SU-DHL-6 (cell line): Measurements from ENCODE around the gene VGLL3.

Experiments used
- H2AFZ ChIP-seq: fragments of 200-600 bp; sonication (generic); 2 replicates; pipeline ENCODE4 v1.6.1; 2014; ENCODE audit warnings: low read depth, mild to moderate bottlenecking, moderate library complexity, mixed read lengths, antibody characterized with exemption, low read length; ENCODE audit not compliant: severe bottlenecking
- H3F3A ChIP-seq: fragments of 200-600 bp; shearing (Covaris generic); 2 replicates; pipeline ENCODE4 v1.6.0; 2016; ENCODE audit warnings: antibody characterized with exemption, mild to moderate bottlenecking; ENCODE audit not compliant: insufficient read depth
- H3K27ac ChIP-seq: fragments of 200-600 bp; sonication (generic); 2 replicates; pipeline ENCODE4 v1.5.1; 2016; ENCODE audit warnings: low read depth, mild to moderate bottlenecking, low read length, moderate library complexity, mixed read lengths
- H3K27me3 ChIP-seq: fragments of 200-600 bp; sonication (generic), shearing (Covaris generic); 2 replicates; pipeline ENCODE4 v1.6.0; 2014; ENCODE audit warnings: mild to moderate bottlenecking, low read length
- H3K36me3 ChIP-seq: fragments of 200-600 bp; sonication (generic); 2 replicates; pipeline ENCODE4 v1.6.1; 2014; ENCODE audit warnings: mild to moderate bottlenecking, low read length, mixed read lengths
- H3K4me2 ChIP-seq: fragments of 300-600, 200-600 bp; shearing (Covaris generic), sonication (generic); 2 replicates; pipeline ENCODE4 v1.6.0; 2014; ENCODE audit warnings: low read length, low read depth, mild to moderate bottlenecking; ENCODE audit not compliant: poor library complexity, severe bottlenecking
- H3K4me3 ChIP-seq: fragments of 200-600 bp; sonication (generic); 2 replicates; pipeline ENCODE4 v1.5.1; 2014; ENCODE audit warnings: antibody characterized with exemption, low read length, mild to moderate bottlenecking, mixed read lengths; ENCODE audit not compliant: insufficient read depth, poor library complexity, severe bottlenecking
- H3K79me2 ChIP-seq: fragments of 200-600 bp; sonication (generic); 2 replicates; pipeline ENCODE4 v1.6.1; 2014; ENCODE audit warnings: mild to moderate bottlenecking, low read length, moderate library complexity; ENCODE audit not compliant: insufficient read depth
- H3K9ac ChIP-seq: fragments of 200-600 bp; sonication (generic); 2 replicates; pipeline ENCODE4 v1.7.0; 2014; ENCODE audit warnings: mild to moderate bottlenecking, low read length
- H3K9me2 ChIP-seq: fragments of 200-600 bp; sonication (generic); replicated peaks from 2 replicates; pipeline ENCODE4 v1.6.1; 2014; ENCODE audit warnings: low read length; ENCODE audit not compliant: insufficient read depth
- H3K9me3 ChIP-seq: fragments of 200-600 bp; sonication (generic); 2 replicates; pipeline ENCODE4 v1.6.1; 2014; ENCODE audit warnings: low read length, mixed read lengths; ENCODE audit not compliant: insufficient read depth
- H4K20me1 ChIP-seq: fragments of 200-600 bp; sonication (generic); 2 replicates; pipeline ENCODE4 v1.6.1; 2014; ENCODE audit warnings: low read depth, mild to moderate bottlenecking, antibody characterized with exemption, low read length, moderate library complexity, mixed read lengths
- CTCF ChIP-seq: fragments of 200-600 bp; sonication (generic); IDR thresholded peaks from one replicate; pipeline ENCODE4 v1.5.1; 2017; ENCODE audit warnings: antibody characterized with exemption, mild to moderate bottlenecking, low read length, moderate library complexity; ENCODE audit not compliant: insufficient read depth, poor library complexity, severe bottlenecking
- EZH2phosphoT487 ChIP-seq: fragments of 200-600 bp; sonication (generic), shearing (Covaris generic); conservative IDR thresholded peaks from 2 replicates; pipeline ENCODE4 v1.6.1; 2018; ENCODE audit warnings: mild to moderate bottlenecking, antibody characterized with exemption, low read length, moderate library complexity, mixed read lengths

The VGLL3 gene

GRCh38 chr3:86986671-86987420 is 4.1 kb downstream of the VGLL3 start:
- Histone ChIP-seq H2AFZ (no peak overlapping the region), H3K27me3 (no peaks in the 10 kb centered on the region), H3F3A (no peaks in the 10 kb centered on the region), H3K36me3 (no peaks in the 10 kb centered on the region), H3K4me2 (no peak overlapping the region), H3K4me3 (no peak overlapping the region), H3K79me2 (no peaks in the 10 kb centered on the region), H3K9ac (no peak overlapping the region), H4K20me1 (no peaks in the 10 kb centered on the region), H3K9me2 (no peaks in the 10 kb centered on the region), H3K27ac (no peak overlapping the region), H3K9me3 (no peaks in the 10 kb centered on the region)
- no peak for TF ChIP-seq EZH2phosphoT487
- no peak for TF ChIP-seq CTCF

- Histone ChIP-seq H3F3A (no peaks in the 10 kb centered on the region), H3K79me2 (no peaks in the 10 kb centered on the region), H3K27me3 (no peaks in the 10 kb centered on the region), H3K27ac (no peak overlapping the region), H3K4me2 (no peak overlapping the region), H3K4me3 (no peak overlapping the region), H4K20me1 (no peaks in the 10 kb centered on the region), H3K9me2 (no peaks in the 10 kb centered on the region), H3K36me3 (no peaks in the 10 kb centered on the region), H3K9me3 (no peaks in the 10 kb centered on the region), H2AFZ (no peak overlapping the region), H3K9ac (no peak overlapping the region)
- TF ChIP-seq CTCF (no peak), EZH2phosphoT487 (no peak)
Measured at GRCh38 chr3:86985181-86985826, 5.6 kb downstream of the VGLL3 start.

GRCh38 chr3:86984271-86984670 is 6.7 kb downstream of the VGLL3 start:
- TF ChIP-seq CTCF (no peak), EZH2phosphoT487 (no peak)
- Histone ChIP-seq H3K9me2 (no peaks in the 10 kb centered on the region), H3K4me2 (no peak overlapping the region), H3K9me3 (no peaks in the 10 kb centered on the region), H3K36me3 (no peaks in the 10 kb centered on the region), H2AFZ (no peak overlapping the region), H3F3A (no peaks in the 10 kb centered on the region), H4K20me1 (no peaks in the 10 kb centered on the region), H3K4me3 (no peak overlapping the region), H3K9ac (no peak overlapping the region), H3K27me3 (no peaks in the 10 kb centered on the region), H3K79me2 (no peaks in the 10 kb centered on the region), H3K27ac (no peak overlapping the region)
